Neural progenitor cell (in vitro differentiated cells): ENCODE measurements around the gene BTRC. TPM values are rescaled to one million over a fixed set of nuclear protein-coding genes. Genes with fewer than 3 reads are reported as not detected.

Experiments used
- DNase-seq: peaks from one replicate; pipeline ENCODE4 v3.0.0-alpha.2; 2016; ENCODE audit warnings: low spot score
- H2AFZ ChIP-seq: fragments of 200-600 bp; sonication (generic); replicated peaks from 2 replicates; pipeline ENCODE4 v1.6.1; 2016; ENCODE audit warnings: antibody characterized with exemption
- H3F3A ChIP-seq: fragments of 200-600 bp; sonication (generic); 2 replicates; pipeline ENCODE4 v1.6.1; 2016; ENCODE audit warnings: antibody characterized with exemption, low read depth
- H3K27ac ChIP-seq: fragments of 200-600 bp; sonication (generic); 2 replicates; pipeline ENCODE4 v1.5.1; 2016; ENCODE audit warnings: mild to moderate bottlenecking
- H3K27me3 ChIP-seq: fragments of 200-600 bp; sonication (generic); 2 replicates; pipeline ENCODE4 v1.6.1; 2016; ENCODE audit warnings: mild to moderate bottlenecking, moderate library complexity
- H3K36me3 ChIP-seq: fragments of 200-600 bp; sonication (generic); 2 replicates; pipeline ENCODE4 v1.5.1; 2016
- H3K4me1 ChIP-seq: fragments of 200-600 bp; sonication (generic); 2 replicates; pipeline ENCODE4 v1.6.1; 2016; ENCODE audit warnings: mixed run types
- H3K4me2 ChIP-seq: fragments of 200-600 bp; sonication (generic); 2 replicates; pipeline ENCODE4 v1.6.1; 2016
- H3K4me3 ChIP-seq: fragments of 200-600 bp; sonication (generic); 2 replicates; pipeline ENCODE4 v1.5.1; 2016
- H3K79me2 ChIP-seq: fragments of 200-600 bp; sonication (generic); 2 replicates; pipeline ENCODE4 v1.6.1; 2016; ENCODE audit warnings: low read depth
- H3K9ac ChIP-seq: fragments of 200-600 bp; sonication (generic); 2 replicates; pipeline ENCODE4 v1.6.1; 2016
- H3K9me3 ChIP-seq: fragments of 200-600 bp; sonication (generic); 2 replicates; pipeline ENCODE4 v1.5.1; 2016; ENCODE audit warnings: low read depth
- H4K20me1 ChIP-seq: fragments of 200-600 bp; sonication (generic); 2 replicates; pipeline ENCODE4 v1.6.1; 2016; ENCODE audit warnings: low read depth
- H3K27ac Mint-ChIP-seq: 3 replicates; pipeline ENCODE4 v1.8.0; 2021; ENCODE audit warnings: mixed read lengths
- H3K27me3 Mint-ChIP-seq: 2 replicates; pipeline ENCODE4 v1.8.0; 2022; ENCODE audit warnings: low read depth, mild to moderate bottlenecking, inconsistent platforms, moderate library complexity, mixed read lengths; ENCODE audit not compliant: insufficient read depth
- H3K36me3 Mint-ChIP-seq: 3 replicates; pipeline ENCODE4 v1.8.0; 2021; ENCODE audit warnings: mixed read lengths
- H3K4me1 Mint-ChIP-seq: 3 replicates; pipeline ENCODE4 v1.8.0; 2021; ENCODE audit warnings: mixed read lengths
- H3K4me3 Mint-ChIP-seq: 3 replicates; pipeline ENCODE4 v1.8.0; 2021; ENCODE audit warnings: mild to moderate bottlenecking, moderate library complexity, mixed read lengths
- H3K9me3 Mint-ChIP-seq: 3 replicates; pipeline ENCODE4 v1.8.0; 2020; ENCODE audit warnings: mixed read lengths
- EZH2 ChIP-seq: fragments of 200-600 bp; sonication (generic); IDR thresholded peaks from 2 replicates; pipeline ENCODE4 v1.6.1; 2017; ENCODE audit warnings: antibody characterized with exemption, mild to moderate bottlenecking, moderate library complexity
- EZH2phosphoT487 ChIP-seq: fragments of 200-600 bp; sonication (generic); IDR thresholded peaks from 2 replicates; pipeline ENCODE4 v1.6.1; 2017; ENCODE audit warnings: antibody characterized with exemption
- total RNA-seq: library from RNA; depleted of rRNA; stranded (reverse); fragments of >200 nt; gene quantifications from 2 replicates; pipeline ENCODE4 v1.2.3, GENCODE V29; 2015; ENCODE audit warnings: low replicate concordance
- TF ChIP-seq, protein P1 (sequence below): fragments of 200-600 bp; sonication (generic); IDR thresholded peaks from 2 replicates; pipeline ENCODE4 v1.5.1; 2017; ENCODE audit warnings: antibody characterized with exemption, mild to moderate bottlenecking

BTRC gene
- total RNA-seq, 1 donor from 2014 or later, result 25.4 TPM

GRCh38 chr10:101525848-101526247 is 171.9 kb downstream of the BTRC start:
- Histone ChIP-seq H3F3A (peaks cover 28% of the 10 kb centered on the region), H3K79me2 (no peaks in the 10 kb centered on the region), H2AFZ (no peak overlapping the region), H3K4me1 (peaks cover 43% of the 10 kb centered on the region), H3K4me3 (no peak overlapping the region), H3K4me2 (no peak overlapping the region), H4K20me1 (peaks cover 7% of the 10 kb centered on the region), H3K27ac (no peak overlapping the region), H3K9ac (no peak overlapping the region), H3K36me3 (no peaks in the 10 kb centered on the region), H3K9me3 (no peaks in the 10 kb centered on the region), H3K27me3 (no peaks in the 10 kb centered on the region)
- TF ChIP-seq EZH2phosphoT487 (no peak), EZH2 (no peak)
- TF ChIP-seq, protein P1, sequence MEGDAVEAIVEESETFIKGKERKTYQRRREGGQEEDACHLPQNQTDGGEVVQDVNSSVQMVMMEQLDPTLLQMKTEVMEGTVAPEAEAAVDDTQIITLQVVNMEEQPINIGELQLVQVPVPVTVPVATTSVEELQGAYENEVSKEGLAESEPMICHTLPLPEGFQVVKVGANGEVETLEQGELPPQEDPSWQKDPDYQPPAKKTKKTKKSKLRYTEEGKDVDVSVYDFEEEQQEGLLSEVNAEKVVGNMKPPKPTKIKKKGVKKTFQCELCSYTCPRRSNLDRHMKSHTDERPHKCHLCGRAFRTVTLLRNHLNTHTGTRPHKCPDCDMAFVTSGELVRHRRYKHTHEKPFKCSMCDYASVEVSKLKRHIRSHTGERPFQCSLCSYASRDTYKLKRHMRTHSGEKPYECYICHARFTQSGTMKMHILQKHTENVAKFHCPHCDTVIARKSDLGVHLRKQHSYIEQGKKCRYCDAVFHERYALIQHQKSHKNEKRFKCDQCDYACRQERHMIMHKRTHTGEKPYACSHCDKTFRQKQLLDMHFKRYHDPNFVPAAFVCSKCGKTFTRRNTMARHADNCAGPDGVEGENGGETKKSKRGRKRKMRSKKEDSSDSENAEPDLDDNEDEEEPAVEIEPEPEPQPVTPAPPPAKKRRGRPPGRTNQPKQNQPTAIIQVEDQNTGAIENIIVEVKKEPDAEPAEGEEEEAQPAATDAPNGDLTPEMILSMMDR, result no peak
- DNase-seq, result no peak
- H3K9me3 Mint-ChIP-seq, result no peaks in the 10 kb centered on the region
- peaks cover 2% of the 10 kb centered on the region for H3K27me3 Mint-ChIP-seq
- peaks cover 35% of the 10 kb centered on the region for H3K4me1 Mint-ChIP-seq
- H3K4me3 Mint-ChIP-seq, result no peak overlapping the region
- H3K27ac Mint-ChIP-seq, result no peak overlapping the region
- H3K36me3 Mint-ChIP-seq, result peaks cover 5% of the 10 kb centered on the region

DNA sequence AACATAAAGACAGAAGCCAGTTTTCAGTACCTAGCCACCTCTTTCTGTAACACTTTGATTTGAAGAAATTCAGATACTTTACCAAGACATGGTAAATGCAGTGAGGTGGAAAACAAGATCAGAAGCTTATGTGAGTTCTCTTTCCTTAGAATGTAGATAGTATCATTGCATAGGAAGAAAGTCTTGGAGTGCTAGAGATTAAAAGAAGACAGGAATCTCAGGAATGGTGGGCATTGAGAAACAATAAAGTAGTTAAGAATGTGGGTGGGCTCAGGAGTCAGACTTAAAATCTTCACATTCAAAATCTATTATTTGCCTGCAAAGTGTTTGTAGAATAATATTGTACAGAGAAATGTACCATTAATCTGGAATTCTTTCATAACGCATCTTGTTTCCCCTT is 175.2 kb downstream of the BTRC start:
- peaks cover 43% of the 10 kb centered on the region for H3K4me1 ChIP-seq
- peak overlapping the region; percentile 31 for H3K4me3 ChIP-seq
- Mint-ChIP-seq H3K4me1 (peaks cover 35% of the 10 kb centered on the region), H3K36me3 (peaks cover 13% of the 10 kb centered on the region), H3K27me3 (no peaks in the 10 kb centered on the region), H3K4me3 (no peak overlapping the region), H3K9me3 (no peaks in the 10 kb centered on the region), H3K27ac (no peak overlapping the region)
- H3K79me2 ChIP-seq, result no peaks in the 10 kb centered on the region
- H3K9ac ChIP-seq, result no peak overlapping the region
- no peak overlapping the region for H3K27ac ChIP-seq
- H4K20me1 ChIP-seq, result peaks cover 7% of the 10 kb centered on the region
- no peaks in the 10 kb centered on the region for H3K36me3 ChIP-seq
- no peaks in the 10 kb centered on the region for H3K9me3 ChIP-seq
- TF ChIP-seq, protein P1, result no peak
- TF ChIP-seq EZH2 (no peak), EZH2phosphoT487 (peak; percentile 51)
- peak overlapping the region; percentile 68 for H3K4me2 ChIP-seq
- H3F3A ChIP-seq, result peaks cover 28% of the 10 kb centered on the region
- H3K27me3 ChIP-seq, result no peaks in the 10 kb centered on the region
- peak; percentile 76 for DNase-seq
- no peak overlapping the region for H2AFZ ChIP-seq

DNA sequence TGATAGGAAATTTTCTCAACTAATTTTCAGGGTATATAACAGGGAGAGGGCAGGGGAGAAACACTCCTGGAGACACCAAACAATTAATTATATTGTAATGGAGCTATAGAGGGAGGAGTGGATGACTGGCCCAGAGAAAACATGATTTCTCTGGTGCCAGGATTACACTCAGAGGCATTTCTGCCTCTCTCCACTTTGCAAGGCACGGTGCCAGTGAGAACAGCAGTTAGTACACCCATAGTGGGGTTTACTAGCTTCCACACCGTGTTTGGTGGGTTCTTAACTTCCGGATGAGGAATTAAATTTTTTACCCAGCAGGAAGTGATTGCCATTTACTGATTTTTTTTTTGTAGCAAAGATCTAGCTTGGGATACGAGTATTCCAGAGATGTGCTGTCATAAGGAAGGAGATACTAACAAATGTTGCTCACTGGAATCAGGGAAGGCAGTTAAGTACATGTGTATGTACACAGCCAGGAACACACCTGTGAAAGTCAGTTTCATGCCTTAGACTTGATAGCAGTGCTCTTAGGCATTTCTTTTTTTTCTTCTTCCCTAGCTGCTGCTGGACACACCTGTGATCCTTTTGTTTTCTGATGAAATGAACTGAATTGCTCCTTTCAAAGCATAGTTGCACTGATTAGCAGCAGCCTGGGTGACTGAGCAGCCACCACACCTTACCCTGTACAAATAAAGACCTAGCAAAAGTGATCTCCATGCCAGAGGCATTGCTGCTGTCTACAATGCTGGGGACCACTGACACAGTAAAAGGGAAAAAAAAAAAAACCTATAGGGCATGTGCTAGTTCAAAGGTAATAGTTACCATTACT is 176.0 kb downstream of the BTRC start:
- peak overlapping the region; percentile 35 for H3K27ac ChIP-seq

More for the DNA sequence above, 176.0 kb downstream of the BTRC start:
- no peaks in the 10 kb centered on the region for H3K9me3 ChIP-seq
- TF ChIP-seq EZH2phosphoT487, result no peak
- TF ChIP-seq EZH2, result no peak
- TF ChIP-seq, protein P1, result no peak
- H3K4me3 Mint-ChIP-seq, result no peak overlapping the region
- no peak for DNase-seq
- no peak overlapping the region for H3K9ac ChIP-seq
- no peak overlapping the region for H2AFZ ChIP-seq
- no peaks in the 10 kb centered on the region for H3K36me3 ChIP-seq
- H3K36me3 Mint-ChIP-seq, result peaks cover 13% of the 10 kb centered on the region
- no peaks in the 10 kb centered on the region for H3K79me2 ChIP-seq
- H3K4me1 ChIP-seq, result peaks cover 43% of the 10 kb centered on the region
- H3K4me2 ChIP-seq, result peak overlapping the region; percentile 68
- H3K4me3 ChIP-seq, result peak overlapping the region; percentile 31
- H3K27me3 Mint-ChIP-seq, result no peaks in the 10 kb centered on the region
- peaks cover 28% of the 10 kb centered on the region for H3F3A ChIP-seq
- H3K4me1 Mint-ChIP-seq, result peaks cover 35% of the 10 kb centered on the region
- no peak overlapping the region for H3K27ac Mint-ChIP-seq
- no peaks in the 10 kb centered on the region for H3K27me3 ChIP-seq
- peaks cover 7% of the 10 kb centered on the region for H4K20me1 ChIP-seq
- no peaks in the 10 kb centered on the region for H3K9me3 Mint-ChIP-seq
